IMR-90 (cell line): Measurements from ENCODE around the gene SCAMP1. TPM values are rescaled to one million over a fixed set of nuclear protein-coding genes. Genes with fewer than 3 reads are reported as not detected.

Source experiments
- ATAC-seq: fragments of 200-7000 bp; cut with Tn5 transposase; 2 replicates; pipeline ENCODE4 v1.9.1; 2020; ENCODE audit warnings: low read depth, mild to moderate bottlenecking, moderate library complexity
- BruUV-seq: library from RNA; stranded (reverse); fragments of 400-500 nt; replicated peaks from 2 replicates; lab custom pipeline; 2021; lab: Mats Ljungman, UMichigan
- CTCF ChIA-PET: fragments of 300-600 bp; formaldehyde crosslinking; extraction: SDS; loops from one replicate; lab custom pipeline; 2021; ENCODE audit warnings: antibody characterized with exemption; lab: Yijun Ruan, JAX
- POLR2A ChIA-PET: fragments of 300-600 bp; sonication (Branson Sonifier 250); formaldehyde crosslinking; loops from one replicate; lab custom pipeline; 2022; ENCODE audit warnings: antibody characterized with exemption; ENCODE audit not compliant: unreplicated experiment; lab: Charles Lee
- DNase-seq: peaks from one replicate; pipeline ENCODE4 v3.0.0; 2013
- H2AFZ ChIP-seq: replicated peaks from 2 replicates; pipeline ENCODE3; 2013; ENCODE audit warnings: low read length, mild to moderate bottlenecking; ENCODE audit not compliant: poor library complexity
- H2AK5ac ChIP-seq: 2 replicates; pipeline ENCODE4 v1.6.1; 2013; ENCODE audit warnings: low read depth, low read length, inconsistent platforms
- H2AK9ac ChIP-seq: replicated peaks from 2 replicates; pipeline ENCODE3; 2013; ENCODE audit warnings: mild to moderate bottlenecking, low read depth, low read length, moderate library complexity; ENCODE audit not compliant: poor library complexity
- H2BK120ac ChIP-seq: 2 replicates; pipeline ENCODE4 v1.6.1; 2013; ENCODE audit warnings: low read depth, low read length, inconsistent platforms
- H2BK15ac ChIP-seq: 3 replicates; pipeline ENCODE4 v1.6.1; 2013; ENCODE audit warnings: low read depth, low read length, inconsistent platforms
- H2BK20ac ChIP-seq: 2 replicates; pipeline ENCODE4 v1.6.1; 2013; ENCODE audit warnings: low read depth, mild to moderate bottlenecking, inconsistent platforms, low read length, moderate library complexity
- H2BK5ac ChIP-seq: 2 replicates; pipeline ENCODE4 v1.6.1; 2013; ENCODE audit warnings: mild to moderate bottlenecking, low read depth, low read length, inconsistent platforms; ENCODE audit not compliant: poor library complexity, severe bottlenecking
- H3K14ac ChIP-seq: replicated peaks from 2 replicates; pipeline ENCODE4 v1.6.1; 2013; ENCODE audit warnings: low read depth, low read length, inconsistent platforms
- H3K18ac ChIP-seq: 2 replicates; pipeline ENCODE4 v1.6.1; 2013; ENCODE audit warnings: low read depth, low read length, control low read depth
- H3K23ac ChIP-seq: 2 replicates; pipeline ENCODE4 v1.6.1; 2013; ENCODE audit warnings: low read depth, low read length, inconsistent platforms
- H3K27ac ChIP-seq: 2 replicates; pipeline ENCODE4 v1.5.1; 2013; ENCODE audit warnings: mild to moderate bottlenecking, control low read depth, low read length; ENCODE audit not compliant: insufficient read depth
- H3K27me3 ChIP-seq: 2 replicates; pipeline ENCODE4 v1.6.1; 2013; ENCODE audit warnings: low read length; ENCODE audit not compliant: control insufficient read depth, insufficient read depth
- H3K36me3 ChIP-seq: 2 replicates; pipeline ENCODE4 v1.6.1; 2013; ENCODE audit warnings: low read length, mixed read lengths; ENCODE audit not compliant: control insufficient read depth, insufficient read depth
- H3K4ac ChIP-seq: 2 replicates; pipeline ENCODE4 v1.6.1; 2013; ENCODE audit warnings: low read depth, low read length, inconsistent platforms
- H3K4me1 ChIP-seq: 2 replicates; pipeline ENCODE4 v1.6.1; 2013; ENCODE audit warnings: low read length, mixed read lengths; ENCODE audit not compliant: control insufficient read depth, insufficient read depth
- H3K4me2 ChIP-seq: 2 replicates; pipeline ENCODE4 v1.6.1; 2013; ENCODE audit warnings: low read depth, mild to moderate bottlenecking, control low read depth, low read length, moderate library complexity
- H3K4me3 ChIP-seq: 2 replicates; pipeline ENCODE4 v1.5.1; 2013; ENCODE audit warnings: low read depth, mild to moderate bottlenecking, control low read depth, low read length, moderate library complexity; ENCODE audit not compliant: insufficient read depth
- H3K56ac ChIP-seq: 2 replicates; pipeline ENCODE4 v1.6.1; 2013; ENCODE audit warnings: low read length, inconsistent platforms; ENCODE audit not compliant: insufficient read depth; ENCODE audit errors: extremely low read depth
- H3K79me1 ChIP-seq, 2 experiments: 2 replicates each; pipeline ENCODE4 v1.6.1; 2013; ENCODE audit warnings: low read length in 2 of 2, inconsistent platforms in 1 of 2, low read depth in 1 of 2
- H3K9ac ChIP-seq: 2 replicates; pipeline ENCODE4 v1.6.1; 2013; ENCODE audit warnings: low read depth, low read length, control low read depth
- H3K9me1 ChIP-seq: 2 replicates; pipeline ENCODE4 v1.6.1; 2013; ENCODE audit warnings: low read length, inconsistent platforms; ENCODE audit not compliant: insufficient read depth
- H3K9me3 ChIP-seq: 2 replicates; pipeline ENCODE4 v1.6.1; 2013; ENCODE audit warnings: low read length; ENCODE audit not compliant: control insufficient read depth, insufficient read depth
- H4K20me1 ChIP-seq: 2 replicates; pipeline ENCODE4 v1.6.1; 2013; ENCODE audit warnings: low read length, inconsistent platforms; ENCODE audit not compliant: insufficient read depth
- H4K5ac ChIP-seq: 2 replicates; pipeline ENCODE4 v1.6.1; 2013; ENCODE audit warnings: mild to moderate bottlenecking, low read depth, low read length, control low read depth
- H4K8ac ChIP-seq, 2 experiments: 2 replicates each; pipeline ENCODE4 v1.6.1; 2013; ENCODE audit warnings: low read depth in 2 of 2, low read length in 2 of 2, control low read depth in 1 of 2, inconsistent platforms in 1 of 2
- H4K91ac ChIP-seq: 2 replicates; pipeline ENCODE4 v1.6.1; 2013; ENCODE audit warnings: low read depth, low read length, inconsistent platforms; ENCODE audit not compliant: insufficient read depth
- CTCF ChIP-seq: conservative IDR thresholded peaks from 2 replicates; pipeline ENCODE4 v1.5.1; 2012; ENCODE audit warnings: mild to moderate bottlenecking, low read depth, low read length, improper control_type of control experiment
- RAD21 ChIP-seq: IDR thresholded peaks from 2 replicates; pipeline ENCODE4 v1.6.1; 2012; ENCODE audit warnings: low read length, improper control_type of control experiment
- SMC3 ChIP-seq: fragments of 150-350 bp; IDR thresholded peaks from 2 replicates; pipeline ENCODE4 v1.6.1; 2016; ENCODE audit warnings: low read depth, mild to moderate bottlenecking, antibody characterized with exemption, low read length, moderate library complexity
- WGBS, 2 experiments: methylation state at CpG; one replicate each; pipeline versions ENCODE4 v1.1.5 to v1.1.7; 2013; ENCODE audit warnings: missing lambda C conversion rate in 2 of 2; ENCODE audit not compliant: insufficient read length in 1 of 2; ENCODE audit errors: extremely low coverage in 2 of 2; 5-methylcytosine and 5-hydroxymethylcytosine counted together
- dilution Hi-C: fragments of 300-500 bp; cut with HindIII; formaldehyde crosslinking; loops from one replicate; pipeline ENCODE4 v1.14.3; 2018; ENCODE audit warnings: low sequenced_read_pairs; ENCODE audit not compliant: unreplicated experiment
- in situ Hi-C: fragments of 300-500 bp; cut with MboI; formaldehyde crosslinking; loops from 3 replicates; pipeline ENCODE4 v1.14.3; 2019; ENCODE audit warnings: low sequenced_read_pairs, inconsistent platforms, mixed read lengths
- intact Hi-C: fragments of 100-400 bp; cut with micrococcal nuclease; formaldehyde crosslinking; loops from 2 replicates; pipeline ENCODE4 v1.10.0; 2022
- polyA plus RNA-seq, 3 experiments: library from polyadenylated mRNA; depleted of rRNA; stranded (reverse); fragments of >200 nt; gene quantifications; 2 replicates each; pipeline ENCODE4 v1.2.3, GENCODE V29; 2012; ENCODE audit warnings: low replicate concordance in 1 of 3
- total RNA-seq: library from RNA; depleted of rRNA; stranded (reverse); fragments of >200 nt; gene quantifications from 2 replicates; pipeline ENCODE4 v1.2.3, GENCODE V29; 2012
- TF ChIP-seq, protein P1 (sequence below): fragments of 150-350 bp; IDR thresholded peaks from 2 replicates; pipeline ENCODE4 v1.6.1; 2016; ENCODE audit warnings: low read depth, mild to moderate bottlenecking, low read length, moderate library complexity, borderline replicate concordance

SCAMP1 gene
- total and polyA plus RNA-seq, 2 of the 4 experiments (the other 2 are of a cell fraction), result 13.5 to 114 TPM

GRCh38 chr5:78467752-78468357 is 107.4 kb downstream of the SCAMP1 start:
- H3K9me3 ChIP-seq, result no peaks in the 10 kb centered on the region
- H2AK5ac ChIP-seq, result no peak overlapping the region
- in situ Hi-C loops, result loop anchor here (5.0 kb wide), 1 partner anchor 64 kb away; no protein-coding TSS in a partner anchor
- peaks cover 0 to 5% of the 10 kb centered on the region in 2 experiments; a peak in 1 of 4 replicates for H3K79me1 ChIP-seq
- no peak overlapping the region for H2AFZ ChIP-seq
- no peak overlapping the region for H3K56ac ChIP-seq
- no peak overlapping the region for H2BK5ac ChIP-seq
- no peak overlapping the region for H3K9ac ChIP-seq
- H3K23ac ChIP-seq, result no peak overlapping the region
- no peak overlapping the region for H4K5ac ChIP-seq
- no peaks in the 10 kb centered on the region for H3K4me1 ChIP-seq
- H3K14ac ChIP-seq, result no peak overlapping the region; the same call in 1 of the 2 replicates
- H3K9me1 ChIP-seq, result no peaks in the 10 kb centered on the region
- POLR2A ChIA-PET, result interaction anchor here (0.5 kb wide), 1 partner anchor 277 kb away, joined by 3 read pairs; no protein-coding TSS in a partner anchor
- H3K27me3 ChIP-seq, result no peaks in the 10 kb centered on the region
- TF ChIP-seq RAD21, result peak; percentile 79
- TF ChIP-seq SMC3, result peak; percentile 82
- TF ChIP-seq, protein P1, sequence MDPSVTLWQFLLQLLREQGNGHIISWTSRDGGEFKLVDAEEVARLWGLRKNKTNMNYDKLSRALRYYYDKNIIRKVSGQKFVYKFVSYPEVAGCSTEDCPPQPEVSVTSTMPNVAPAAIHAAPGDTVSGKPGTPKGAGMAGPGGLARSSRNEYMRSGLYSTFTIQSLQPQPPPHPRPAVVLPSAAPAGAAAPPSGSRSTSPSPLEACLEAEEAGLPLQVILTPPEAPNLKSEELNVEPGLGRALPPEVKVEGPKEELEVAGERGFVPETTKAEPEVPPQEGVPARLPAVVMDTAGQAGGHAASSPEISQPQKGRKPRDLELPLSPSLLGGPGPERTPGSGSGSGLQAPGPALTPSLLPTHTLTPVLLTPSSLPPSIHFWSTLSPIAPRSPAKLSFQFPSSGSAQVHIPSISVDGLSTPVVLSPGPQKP, result no peak
- TF ChIP-seq CTCF, result peak; percentile 75
- no TSS peak for BruUV-seq
- no peak overlapping the region for H4K91ac ChIP-seq
- no peak overlapping the region for H3K18ac ChIP-seq
- no peaks in the 10 kb centered on the region for H3K36me3 ChIP-seq
- peak; percentile 86 for ATAC-seq
- intact Hi-C loops, result loop anchor here (1.0 to 5.0 kb wide), 3 partner anchors 34 to 497 kb away; no protein-coding TSS in a partner anchor
- no peak overlapping the region for H3K4ac ChIP-seq
- no peak overlapping the region for H4K8ac ChIP-seq
- no peak overlapping the region for H3K4me3 ChIP-seq
- no peak overlapping the region for H2BK20ac ChIP-seq
- CTCF ChIA-PET, result interaction anchor here (0.6 to 2.1 kb wide), 11 partner anchors 10 to 748 kb away, joined by 3 to 8 read pairs (median 3); no protein-coding TSS in a partner anchor
- no peak overlapping the region for H2AK9ac ChIP-seq
- no peak overlapping the region for H3K4me2 ChIP-seq
- no peaks in the 10 kb centered on the region for H4K20me1 ChIP-seq
- dilution Hi-C loops, result no loop called here
- WGBS, 2 experiments, result no CpG with 5 or more reads among the region's 3 CpGs
- H2BK120ac ChIP-seq, result no peak overlapping the region
- no peak overlapping the region for H2BK15ac ChIP-seq
- peak; percentile 74 for DNase-seq
- H3K27ac ChIP-seq, result no peak overlapping the region
